ENCODE data around the gene MORC2.

MORC2 gene

DNA sequence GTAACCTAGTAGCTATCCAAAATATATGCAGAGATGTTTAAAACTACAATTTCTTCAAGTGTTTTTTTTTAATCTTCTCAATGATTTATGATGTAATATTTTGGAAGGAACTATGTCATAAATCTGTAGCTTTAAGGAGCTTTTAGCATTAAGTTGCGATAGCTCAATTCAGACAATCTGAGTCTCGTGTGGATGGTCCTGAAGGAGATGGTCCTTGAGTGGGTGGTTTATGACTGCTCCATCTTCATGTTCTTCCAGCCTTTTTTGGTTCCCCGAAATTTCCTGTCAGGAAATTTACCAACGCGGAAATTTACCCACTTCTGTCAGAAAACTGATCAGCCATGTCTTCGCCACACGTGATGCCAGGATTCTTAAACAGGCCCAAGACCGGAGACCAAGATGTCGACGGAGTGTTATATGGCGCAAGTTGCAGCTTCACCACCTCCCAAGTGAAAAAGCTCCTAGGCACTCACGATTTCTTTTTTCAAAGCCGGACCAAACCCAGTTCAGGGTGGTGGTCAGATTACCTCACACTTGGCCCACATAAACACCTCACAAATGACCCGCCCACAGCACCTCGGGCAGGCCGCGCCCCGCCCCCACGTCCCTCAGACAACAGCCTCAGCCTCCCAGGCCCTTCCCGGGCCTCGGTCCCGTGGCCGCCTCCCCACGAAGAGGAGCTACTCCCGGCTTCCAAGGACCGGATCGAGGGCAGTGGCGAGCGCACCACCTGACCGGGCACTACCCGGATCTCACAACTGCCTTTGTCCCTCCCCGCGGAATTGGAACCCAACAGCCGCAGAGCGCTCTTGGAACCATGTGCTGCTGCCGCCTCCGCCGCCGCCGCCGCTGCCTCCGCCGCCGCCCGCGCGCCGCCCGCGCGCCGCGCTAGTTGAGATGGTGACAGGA lies at the start of gene MORC2:
Gene MORC2, minus strand, starts transcription at position 760 of the 909 bp plus-strand sequence. CDS start 885 bp downstream, outside the sequence.
- H3K4me3 ChIP-seq (ENCODE audit: low read length in 2 of 2), result peak within 1 kb of the TSS; percentile 85 to 90
- H3K27ac ChIP-seq (ENCODE audit: low read depth in 2 of 2, low read length in 2 of 2), result peak within 1 kb of the TSS; percentile 92 to 93
- H3K27me3 ChIP-seq (ENCODE audit: control insufficient read depth in 2 of 2, insufficient read depth in 2 of 2, low read length in 2 of 2), result no peaks in the 10 kb centered on the region
- peaks cover 9 to 15% of the 10 kb centered on the region in 2 donors for H3K4me1 ChIP-seq (ENCODE audit: control insufficient read depth in 2 of 2, insufficient read depth in 2 of 2, low read length in 2 of 2)
- H3K9ac ChIP-seq (ENCODE audit: low read depth in 1 of 2, low read length in 2 of 2), result peak within 1 kb of the TSS; percentile 76 to 82
- peaks cover 20 to 21% of the 10 kb centered on the region in 2 donors for H3K36me3 ChIP-seq (ENCODE audit: control insufficient read depth in 2 of 2, insufficient read depth in 2 of 2, low read length in 2 of 2)
- H3K9me3 ChIP-seq (ENCODE audit: control insufficient read depth in 2 of 2, low read length in 2 of 2), result peaks cover 3 to 9% of the 10 kb centered on the region in 2 donors

DNA sequence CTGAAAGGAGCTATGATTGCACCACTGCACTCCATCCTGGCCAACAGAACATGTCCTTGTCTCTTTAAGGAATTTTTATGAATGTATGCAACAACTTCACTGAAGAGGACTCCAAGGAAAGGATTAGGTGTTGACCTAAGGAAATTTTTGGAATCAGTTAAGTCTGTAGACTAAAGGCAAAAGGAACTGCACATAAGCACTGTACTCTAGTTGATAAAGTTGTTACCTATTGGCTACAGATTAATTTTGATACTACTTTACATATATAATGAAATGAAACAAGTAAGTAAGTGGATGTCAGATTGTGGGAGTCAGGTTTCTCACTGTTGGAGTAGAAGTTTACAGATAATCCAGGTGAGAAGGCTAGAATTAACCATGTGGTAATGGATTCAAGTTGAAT lies 37.0 kb upstream of the MORC2 start:
- Histone ChIP-seq H3K9me3 (ENCODE audit: control insufficient read depth in 2 of 2, low read length in 2 of 2) (peaks cover 0 to 2% of the 10 kb centered on the region in 2 donors), H3K4me1 (ENCODE audit: control insufficient read depth in 2 of 2, insufficient read depth in 2 of 2, low read length in 2 of 2) (no peaks in the 10 kb centered on the region), H3K36me3 (ENCODE audit: control insufficient read depth in 2 of 2, insufficient read depth in 2 of 2, low read length in 2 of 2) (no peaks in the 10 kb centered on the region), H3K9ac (ENCODE audit: low read depth in 1 of 2, low read length in 2 of 2) (no peak overlapping the region), H3K4me3 (ENCODE audit: low read length in 2 of 2) (no peak overlapping the region), H3K27me3 (ENCODE audit: control insufficient read depth in 2 of 2, insufficient read depth in 2 of 2, low read length in 2 of 2) (no peaks in the 10 kb centered on the region), H3K27ac (ENCODE audit: low read depth in 2 of 2, low read length in 2 of 2) (no peak overlapping the region)

DNA sequence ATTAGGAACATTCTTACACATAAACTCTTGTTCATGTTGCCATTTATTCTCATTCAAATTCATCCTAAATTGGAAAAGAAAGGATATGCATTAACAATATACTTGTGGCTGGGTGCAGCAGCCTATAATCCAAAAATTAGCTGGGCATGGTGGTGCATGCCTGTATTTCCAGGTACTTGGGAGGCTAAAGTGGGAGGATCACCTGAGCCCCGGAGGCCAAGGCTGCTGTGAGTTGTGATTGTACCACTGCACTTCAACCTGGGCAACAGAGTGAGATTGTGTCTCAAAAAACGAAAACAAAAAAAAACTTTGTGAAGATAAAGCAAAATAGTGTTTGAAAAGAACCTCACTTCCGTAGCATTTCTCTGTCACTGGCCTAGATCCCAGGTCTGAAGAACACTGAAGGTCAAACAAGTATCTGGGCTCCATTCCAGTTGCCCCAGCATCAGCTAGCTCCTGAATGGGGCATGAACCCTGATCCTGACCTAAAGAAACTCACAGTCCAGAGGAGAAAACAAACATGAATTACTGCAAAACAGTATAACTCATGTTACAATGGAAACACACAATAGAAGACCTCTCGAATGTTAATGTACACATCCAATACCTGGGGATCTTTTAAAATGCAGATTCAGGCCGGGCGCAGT lies 32.7 kb upstream of the MORC2 start:
- Histone ChIP-seq H3K4me3 (ENCODE audit: low read length in 2 of 2) (no peak overlapping the region), H3K27ac (ENCODE audit: low read depth in 2 of 2, low read length in 2 of 2) (no peak overlapping the region), H3K9ac (ENCODE audit: low read depth in 1 of 2, low read length in 2 of 2) (no peak overlapping the region), H3K27me3 (ENCODE audit: control insufficient read depth in 2 of 2, insufficient read depth in 2 of 2, low read length in 2 of 2) (no peaks in the 10 kb centered on the region), H3K36me3 (ENCODE audit: control insufficient read depth in 2 of 2, insufficient read depth in 2 of 2, low read length in 2 of 2) (no peaks in the 10 kb centered on the region), H3K9me3 (ENCODE audit: control insufficient read depth in 2 of 2, low read length in 2 of 2) (peaks cover 0 to 2% of the 10 kb centered on the region in 2 donors), H3K4me1 (ENCODE audit: control insufficient read depth in 2 of 2, insufficient read depth in 2 of 2, low read length in 2 of 2) (no peaks in the 10 kb centered on the region)

DNA sequence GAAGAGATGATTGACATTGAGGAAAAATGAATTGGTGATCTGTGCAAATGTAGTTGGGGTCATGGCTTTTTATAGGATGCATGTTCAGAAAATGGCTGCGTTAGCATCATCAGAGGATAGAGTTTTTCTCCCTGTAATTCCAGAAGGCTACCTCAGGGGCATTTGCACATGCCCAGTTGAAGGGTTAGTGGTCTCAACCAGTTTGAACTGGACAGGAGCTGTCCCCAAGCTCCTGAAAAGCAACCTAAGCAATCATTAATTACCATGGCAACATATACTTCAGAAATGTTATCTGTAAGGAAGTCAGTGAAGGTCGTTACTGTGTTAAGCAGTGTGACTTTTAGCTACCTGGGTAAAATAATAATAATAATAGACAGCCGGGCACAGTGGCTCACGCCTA lies 29.8 kb upstream of the MORC2 start:
- no peaks in the 10 kb centered on the region for H3K27me3 ChIP-seq (ENCODE audit: control insufficient read depth in 2 of 2, insufficient read depth in 2 of 2, low read length in 2 of 2)
- H3K9me3 ChIP-seq (ENCODE audit: control insufficient read depth in 2 of 2, low read length in 2 of 2), result no peaks in the 10 kb centered on the region
- no peak overlapping the region for H3K27ac ChIP-seq (ENCODE audit: low read depth in 2 of 2, low read length in 2 of 2)
- no peak overlapping the region for H3K4me3 ChIP-seq (ENCODE audit: low read length in 2 of 2)
- no peaks in the 10 kb centered on the region for H3K36me3 ChIP-seq (ENCODE audit: control insufficient read depth in 2 of 2, insufficient read depth in 2 of 2, low read length in 2 of 2)
- H3K9ac ChIP-seq (ENCODE audit: low read depth in 1 of 2, low read length in 2 of 2), result no peak overlapping the region
- no peaks in the 10 kb centered on the region for H3K4me1 ChIP-seq (ENCODE audit: control insufficient read depth in 2 of 2, insufficient read depth in 2 of 2, low read length in 2 of 2)

DNA sequence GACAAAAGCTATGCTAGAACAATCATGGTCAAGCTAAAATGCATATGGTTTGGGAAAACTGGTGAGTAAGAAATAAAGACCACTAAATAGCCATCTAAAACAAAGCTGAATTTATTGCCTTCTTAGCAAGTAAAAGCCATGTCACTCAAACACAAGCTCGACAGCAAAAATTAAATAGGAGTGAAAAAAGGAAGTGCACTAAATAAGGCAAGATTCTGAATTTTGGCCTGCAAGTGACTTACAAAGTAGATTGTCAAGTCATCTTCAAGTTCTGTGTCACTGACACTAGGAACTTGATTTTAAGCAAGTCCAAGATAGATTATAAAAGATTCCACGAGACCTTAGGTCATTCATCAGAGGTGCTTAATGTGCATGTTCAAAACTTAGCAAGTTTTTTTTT lies 27.9 kb upstream of the MORC2 start:
- no peak overlapping the region for H3K4me3 ChIP-seq (ENCODE audit: low read length in 2 of 2)
- no peaks in the 10 kb centered on the region for H3K9me3 ChIP-seq (ENCODE audit: control insufficient read depth in 2 of 2, low read length in 2 of 2)
- H3K27ac ChIP-seq (ENCODE audit: low read depth in 2 of 2, low read length in 2 of 2), result no peak overlapping the region
- no peaks in the 10 kb centered on the region for H3K4me1 ChIP-seq (ENCODE audit: control insufficient read depth in 2 of 2, insufficient read depth in 2 of 2, low read length in 2 of 2)
- H3K9ac ChIP-seq (ENCODE audit: low read depth in 1 of 2, low read length in 2 of 2), result no peak overlapping the region
- H3K36me3 ChIP-seq (ENCODE audit: control insufficient read depth in 2 of 2, insufficient read depth in 2 of 2, low read length in 2 of 2), result no peaks in the 10 kb centered on the region
- no peaks in the 10 kb centered on the region for H3K27me3 ChIP-seq (ENCODE audit: control insufficient read depth in 2 of 2, insufficient read depth in 2 of 2, low read length in 2 of 2)

DNA sequence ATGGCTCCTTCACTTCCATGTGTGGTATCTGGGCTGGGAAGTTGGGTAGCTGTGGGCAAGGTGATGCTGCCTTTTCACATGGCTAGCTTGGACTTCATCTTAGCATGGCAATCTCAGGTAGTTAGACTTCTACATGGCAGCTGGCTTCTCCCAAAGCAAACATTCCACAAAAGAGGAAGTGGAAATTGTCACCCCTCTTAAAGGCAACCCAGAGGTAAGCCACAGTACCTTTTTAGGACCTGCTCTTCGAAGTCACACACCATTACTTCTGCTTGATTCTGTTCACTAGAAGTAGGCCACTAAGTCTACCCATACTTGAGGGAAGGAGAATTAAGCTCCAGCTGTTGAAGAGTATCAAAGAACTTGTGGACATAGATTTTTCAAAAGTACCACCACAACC lies 26.4 kb upstream of the MORC2 start:
- no peak overlapping the region for H3K9ac ChIP-seq (ENCODE audit: low read depth in 1 of 2, low read length in 2 of 2)
- no peaks in the 10 kb centered on the region for H3K27me3 ChIP-seq (ENCODE audit: control insufficient read depth in 2 of 2, insufficient read depth in 2 of 2, low read length in 2 of 2)
- H3K27ac ChIP-seq (ENCODE audit: low read depth in 2 of 2, low read length in 2 of 2), result no peak overlapping the region
- H3K4me3 ChIP-seq (ENCODE audit: low read length in 2 of 2), result no peak overlapping the region
- no peaks in the 10 kb centered on the region for H3K4me1 ChIP-seq (ENCODE audit: control insufficient read depth in 2 of 2, insufficient read depth in 2 of 2, low read length in 2 of 2)
- H3K36me3 ChIP-seq (ENCODE audit: control insufficient read depth in 2 of 2, insufficient read depth in 2 of 2, low read length in 2 of 2), result no peaks in the 10 kb centered on the region
- no peaks in the 10 kb centered on the region for H3K9me3 ChIP-seq (ENCODE audit: control insufficient read depth in 2 of 2, low read length in 2 of 2)

DNA sequence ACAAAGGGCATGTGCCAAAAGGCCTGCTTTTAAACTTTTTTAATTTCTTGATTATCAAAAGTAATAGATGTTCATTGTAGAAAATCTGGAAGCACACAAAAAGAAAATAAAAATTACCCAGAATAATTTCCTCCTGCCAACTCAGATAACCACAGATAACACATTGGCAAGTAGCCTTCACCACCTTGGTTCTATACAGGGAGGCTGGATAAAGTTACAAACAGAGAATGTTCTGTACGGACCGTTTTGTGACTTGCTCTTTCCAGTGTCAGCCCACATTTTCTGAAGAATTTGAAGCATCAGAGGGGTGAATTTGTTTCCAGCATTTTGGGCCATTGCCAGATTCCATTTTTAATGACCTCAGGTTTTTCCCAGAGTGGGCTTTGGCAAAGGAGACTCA lies 24.0 kb upstream of the MORC2 start:
- H3K27me3 ChIP-seq (ENCODE audit: control insufficient read depth in 2 of 2, insufficient read depth in 2 of 2, low read length in 2 of 2), result no peaks in the 10 kb centered on the region
- H3K4me3 ChIP-seq (ENCODE audit: low read length in 2 of 2), result no peak overlapping the region
- H3K9me3 ChIP-seq (ENCODE audit: control insufficient read depth in 2 of 2, low read length in 2 of 2), result peaks cover 0 to 2% of the 10 kb centered on the region in 2 donors
- H3K36me3 ChIP-seq (ENCODE audit: control insufficient read depth in 2 of 2, insufficient read depth in 2 of 2, low read length in 2 of 2), result no peaks in the 10 kb centered on the region
- no peak overlapping the region for H3K27ac ChIP-seq (ENCODE audit: low read depth in 2 of 2, low read length in 2 of 2)
- H3K4me1 ChIP-seq (ENCODE audit: control insufficient read depth in 2 of 2, insufficient read depth in 2 of 2, low read length in 2 of 2), result no peaks in the 10 kb centered on the region
- no peak overlapping the region for H3K9ac ChIP-seq (ENCODE audit: low read depth in 1 of 2, low read length in 2 of 2)

DNA sequence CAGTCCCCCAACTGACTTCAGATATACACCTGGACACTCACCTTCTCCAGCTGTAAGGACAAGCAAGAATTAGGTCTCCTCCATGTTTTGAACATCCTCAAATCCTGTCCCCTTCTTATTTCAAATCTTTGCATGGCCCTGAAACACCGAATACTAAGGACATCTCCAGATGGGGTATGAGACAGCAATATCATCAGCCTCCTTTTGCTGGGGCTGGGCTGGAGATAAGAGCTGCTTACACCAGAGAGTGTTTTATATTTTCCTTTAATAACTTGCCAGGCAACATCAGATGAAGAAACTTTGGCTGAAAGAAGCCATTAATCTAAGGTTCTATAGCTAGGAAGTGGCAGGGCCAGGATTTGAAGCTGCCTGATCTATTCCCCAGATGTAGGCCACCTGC lies 22.1 kb upstream of the MORC2 start:
- Histone ChIP-seq H3K4me1 (ENCODE audit: control insufficient read depth in 2 of 2, insufficient read depth in 2 of 2, low read length in 2 of 2) (no peaks in the 10 kb centered on the region), H3K9ac (ENCODE audit: low read depth in 1 of 2, low read length in 2 of 2) (no peak overlapping the region), H3K9me3 (ENCODE audit: control insufficient read depth in 2 of 2, low read length in 2 of 2) (peaks cover 0 to 2% of the 10 kb centered on the region in 2 donors), H3K4me3 (ENCODE audit: low read length in 2 of 2) (no peak overlapping the region), H3K27me3 (ENCODE audit: control insufficient read depth in 2 of 2, insufficient read depth in 2 of 2, low read length in 2 of 2) (no peaks in the 10 kb centered on the region), H3K27ac (ENCODE audit: low read depth in 2 of 2, low read length in 2 of 2) (no peak overlapping the region), H3K36me3 (ENCODE audit: control insufficient read depth in 2 of 2, insufficient read depth in 2 of 2, low read length in 2 of 2) (no peaks in the 10 kb centered on the region)

DNA sequence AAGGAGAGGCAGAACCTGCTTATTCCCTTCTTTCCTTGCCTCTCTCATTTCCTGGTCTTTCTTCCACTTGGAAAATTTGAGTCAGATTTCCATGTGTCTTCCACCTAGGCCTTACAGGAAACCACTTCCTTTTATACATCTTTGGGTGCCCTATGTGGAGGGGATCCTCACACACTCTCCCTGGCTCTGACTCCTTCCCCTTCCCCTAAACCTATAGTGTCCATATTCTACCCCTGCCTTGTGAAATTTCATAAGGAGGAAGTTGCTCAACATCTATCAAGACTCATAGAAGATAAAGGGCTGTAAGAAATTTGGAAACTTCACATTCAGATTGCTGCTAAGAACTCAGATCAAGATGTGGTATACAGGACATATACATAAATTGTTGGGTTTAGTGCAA lies 20.9 kb upstream of the MORC2 start:
- Histone ChIP-seq H3K27ac (ENCODE audit: low read depth in 2 of 2, low read length in 2 of 2) (no peak overlapping the region), H3K4me1 (ENCODE audit: control insufficient read depth in 2 of 2, insufficient read depth in 2 of 2, low read length in 2 of 2) (no peaks in the 10 kb centered on the region), H3K9ac (ENCODE audit: low read depth in 1 of 2, low read length in 2 of 2) (no peak overlapping the region)

DNA sequence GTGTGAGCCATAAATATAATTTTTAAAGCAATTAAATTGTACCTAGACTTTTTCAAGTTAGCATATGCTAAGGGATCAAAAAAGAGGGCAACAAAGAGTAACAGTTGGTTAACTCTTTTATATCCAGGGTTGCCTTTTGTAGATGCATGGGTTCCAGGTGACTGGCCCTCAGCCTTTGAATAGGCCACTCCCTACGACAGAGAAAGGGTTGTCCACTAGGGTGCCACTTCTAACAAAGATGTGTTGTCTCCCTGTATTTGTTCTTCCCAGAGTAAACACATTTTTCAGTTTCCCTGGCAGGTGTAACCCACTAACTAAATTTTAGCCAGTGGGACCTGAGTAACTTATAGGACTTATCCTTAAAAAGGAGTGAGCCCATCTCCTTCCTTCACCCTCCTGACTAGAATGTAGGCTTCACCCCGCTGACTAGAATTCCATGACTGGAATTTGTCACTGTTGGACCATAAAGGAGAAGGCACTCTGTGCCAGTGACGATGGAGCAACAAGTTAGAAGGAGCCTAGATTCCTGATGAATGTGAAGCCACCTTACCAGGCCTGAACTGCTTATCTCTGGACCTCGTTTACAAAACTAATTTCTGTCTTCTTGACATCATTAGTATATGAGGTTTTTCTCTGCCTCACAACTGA lies 17.1 kb upstream of the MORC2 start:
- no peak overlapping the region for H3K4me3 ChIP-seq (ENCODE audit: low read length in 2 of 2)
- H3K9ac ChIP-seq (ENCODE audit: low read depth in 1 of 2, low read length in 2 of 2), result no peak overlapping the region
- no peaks in the 10 kb centered on the region for H3K27me3 ChIP-seq (ENCODE audit: control insufficient read depth in 2 of 2, insufficient read depth in 2 of 2, low read length in 2 of 2)
- no peak overlapping the region for H3K27ac ChIP-seq (ENCODE audit: low read depth in 2 of 2, low read length in 2 of 2)
- no peaks in the 10 kb centered on the region for H3K36me3 ChIP-seq (ENCODE audit: control insufficient read depth in 2 of 2, insufficient read depth in 2 of 2, low read length in 2 of 2)
- H3K9me3 ChIP-seq (ENCODE audit: control insufficient read depth in 2 of 2, low read length in 2 of 2), result peaks cover 0 to 2% of the 10 kb centered on the region in 2 donors
- no peaks in the 10 kb centered on the region for H3K4me1 ChIP-seq (ENCODE audit: control insufficient read depth in 2 of 2, insufficient read depth in 2 of 2, low read length in 2 of 2)

More for the DNA sequence above, 20.9 kb upstream of the MORC2 start:
- Histone ChIP-seq H3K4me3 (ENCODE audit: low read length in 2 of 2) (no peak overlapping the region), H3K27me3 (ENCODE audit: control insufficient read depth in 2 of 2, insufficient read depth in 2 of 2, low read length in 2 of 2) (no peaks in the 10 kb centered on the region), H3K9me3 (ENCODE audit: control insufficient read depth in 2 of 2, low read length in 2 of 2) (peaks cover 0 to 2% of the 10 kb centered on the region in 2 donors), H3K36me3 (ENCODE audit: control insufficient read depth in 2 of 2, insufficient read depth in 2 of 2, low read length in 2 of 2) (no peaks in the 10 kb centered on the region)
